Raji (cell line): Measurements from ENCODE around the gene DOLPP1.

Experiments
- POLR2A ChIP-seq: IDR thresholded peaks from 2 replicates; pipeline ENCODE4 v1.6.1; 2011; ENCODE audit warnings: low read depth, low read length, control low read depth; ENCODE audit not compliant: insufficient read depth

DOLPP1 gene

DNA sequence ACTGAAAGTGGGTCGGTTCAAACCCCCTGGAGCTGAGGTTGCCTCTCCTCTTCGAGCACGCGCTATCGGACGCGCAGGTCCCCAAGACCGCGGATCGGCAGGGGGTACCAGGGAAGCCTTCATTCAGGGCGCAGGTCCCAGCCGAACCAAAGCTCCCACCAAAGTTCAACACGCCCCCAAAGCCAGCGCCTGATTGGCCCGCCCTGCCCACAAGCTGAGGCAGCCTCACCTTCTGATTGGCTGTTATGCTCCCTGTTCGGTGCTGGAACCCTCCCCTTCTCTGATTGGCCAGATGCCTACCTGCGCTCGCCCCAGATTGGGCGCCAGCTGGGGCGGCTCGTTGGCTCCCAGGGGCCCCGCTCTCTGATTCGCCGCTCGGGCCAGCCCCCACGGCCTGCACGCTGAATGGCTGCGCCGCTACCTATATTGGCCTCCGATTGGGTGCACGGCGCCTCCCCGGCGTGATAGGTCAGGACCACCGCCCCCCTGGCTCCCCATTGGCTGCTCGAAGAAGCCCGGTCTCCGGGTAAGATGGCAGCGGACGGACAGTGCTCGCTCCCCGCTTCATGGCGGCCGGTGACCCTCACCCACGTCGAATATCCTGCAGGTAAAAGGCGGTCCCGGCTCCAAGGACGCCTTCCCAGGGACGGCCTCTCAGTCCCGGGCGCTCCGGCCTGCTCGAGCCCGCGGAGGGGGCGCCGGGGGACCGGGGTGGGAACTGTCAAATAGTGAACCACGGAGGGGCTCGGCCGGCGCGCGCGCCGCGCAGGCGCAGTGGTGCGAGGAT is at the start of gene DOLPP1:
Gene DOLPP1 (plus strand): TSS at position 511 of the 787 bp plus-strand sequence. CDS start 21 bp downstream, at position 532.
- TF ChIP-seq POLR2A: peak; percentile 84

GRCh38 chr9:129031514-129031913 is 49.4 kb upstream of the DOLPP1 start:
- TF ChIP-seq POLR2A: no peak

- no peak for TF ChIP-seq POLR2A
Measured at GRCh38 chr9:129032541-129033159, 48.3 kb upstream of the DOLPP1 start.

DNA sequence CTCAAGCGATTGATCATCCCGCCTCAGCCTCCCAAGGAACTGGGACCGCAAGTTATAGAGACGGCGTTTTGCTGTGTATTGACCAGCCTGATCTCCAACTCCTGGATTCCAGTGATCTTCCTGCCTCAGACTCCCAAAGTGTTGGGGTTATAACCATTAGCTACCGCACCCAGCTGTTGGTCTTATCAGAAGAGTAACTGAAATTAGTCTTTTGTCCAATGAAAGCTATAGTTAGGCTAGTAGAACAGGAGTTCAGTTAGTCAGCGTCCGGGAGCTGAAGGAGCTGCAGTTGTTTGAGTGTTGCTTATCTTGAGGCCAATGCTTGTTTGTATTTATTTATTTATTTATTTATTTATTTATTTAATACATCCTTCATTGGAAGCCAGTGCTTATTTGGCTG is 47.7 kb upstream of the DOLPP1 start:
- TF ChIP-seq POLR2A: no peak

- peak; percentile 85 for TF ChIP-seq POLR2A
Measured at GRCh38 chr9:129036241-129036922, 44.5 kb upstream of the DOLPP1 start, which contains the start of gene MIGA2. Gene MIGA2 (plus strand): TSS chr9:129036626. CDS start chr9:129040595, 3,969 bp downstream.

DNA sequence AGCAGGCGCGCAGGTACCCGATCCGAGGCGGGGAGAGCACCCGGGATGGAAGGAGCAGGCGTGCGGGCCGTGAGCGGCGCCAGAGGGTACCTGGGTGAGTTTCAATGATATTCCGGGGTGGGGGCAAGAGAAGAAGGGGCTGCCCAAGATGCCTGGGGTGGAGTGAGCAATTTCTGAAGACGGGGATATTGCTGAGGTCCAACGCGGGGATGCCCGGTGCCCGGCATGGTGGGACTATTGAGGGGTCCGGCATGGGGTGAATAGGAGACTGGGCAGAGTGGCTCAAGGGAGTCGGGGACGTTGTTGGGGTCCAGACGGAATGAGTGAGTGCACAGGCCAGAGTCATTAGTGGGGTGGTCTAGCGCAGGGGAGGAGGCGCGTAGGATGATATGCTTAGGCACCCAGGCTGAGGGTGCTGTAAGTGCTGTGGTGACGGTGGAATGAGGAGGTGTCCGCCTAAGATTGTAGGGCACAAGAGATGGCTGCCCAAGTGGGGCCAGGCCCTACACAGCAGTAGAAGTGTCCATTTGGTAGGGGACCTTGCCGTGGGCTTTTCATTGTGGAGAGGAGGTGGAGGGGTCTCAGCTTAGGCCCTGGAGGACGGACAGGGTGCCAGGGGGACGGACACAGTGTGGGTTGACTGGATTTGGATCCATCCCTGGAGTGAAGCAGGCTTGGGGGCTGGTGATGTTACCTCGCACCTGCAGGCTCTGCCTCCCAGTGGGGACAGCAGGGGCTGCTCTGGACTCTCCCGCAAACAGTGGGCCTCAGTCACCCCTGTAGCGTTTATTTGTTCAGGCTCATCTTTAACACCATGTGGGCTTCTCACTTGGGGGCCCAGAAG is 43.8 kb upstream of the DOLPP1 start:
- no peak for TF ChIP-seq POLR2A

- no peak for TF ChIP-seq POLR2A
Measured at GRCh38 chr9:129037767-129038098, 43.2 kb upstream of the DOLPP1 start.

DNA sequence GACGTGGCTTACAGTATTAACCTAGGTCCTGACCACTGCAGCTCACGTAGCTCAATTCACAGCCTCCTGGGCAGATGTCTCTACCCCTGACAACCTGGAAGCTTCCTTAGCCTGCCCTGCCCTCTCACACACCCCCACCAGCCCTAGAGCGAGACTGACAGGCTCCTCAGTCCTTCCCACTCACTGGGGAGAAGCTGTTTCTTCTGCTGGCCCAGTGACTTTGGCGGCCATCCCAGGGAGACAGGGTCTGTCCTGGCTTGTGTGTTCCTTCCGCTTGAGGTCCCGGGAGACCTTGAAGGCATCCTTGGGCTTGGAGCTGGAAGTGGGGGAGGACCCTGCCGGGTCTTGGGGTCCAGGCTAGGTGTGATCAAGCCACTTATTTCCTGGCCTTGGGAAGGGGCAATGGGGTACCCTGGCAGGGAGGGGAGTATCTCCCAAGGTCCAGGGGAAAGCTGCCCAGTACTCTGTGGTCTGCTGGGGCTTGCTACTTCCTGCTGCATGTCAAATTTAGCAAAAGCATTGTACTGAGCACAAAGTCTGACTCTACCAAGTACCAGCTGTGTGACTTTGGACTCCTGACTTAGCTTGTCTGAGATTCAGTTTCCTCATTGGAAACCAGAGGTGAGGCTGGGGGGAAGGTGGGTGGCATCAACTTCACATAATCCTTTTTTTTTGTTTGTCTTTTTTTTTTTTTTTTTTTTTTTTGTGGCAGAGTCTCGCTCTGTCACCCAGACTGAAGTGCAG is 42.6 kb upstream of the DOLPP1 start:
- no peak for TF ChIP-seq POLR2A

GRCh38 chr9:129040113-129040643 is 40.7 kb upstream of the DOLPP1 start:
- TF ChIP-seq POLR2A: no peak

- TF ChIP-seq POLR2A: no peak
Measured at GRCh38 chr9:129042016-129042415, 38.9 kb upstream of the DOLPP1 start.

DNA sequence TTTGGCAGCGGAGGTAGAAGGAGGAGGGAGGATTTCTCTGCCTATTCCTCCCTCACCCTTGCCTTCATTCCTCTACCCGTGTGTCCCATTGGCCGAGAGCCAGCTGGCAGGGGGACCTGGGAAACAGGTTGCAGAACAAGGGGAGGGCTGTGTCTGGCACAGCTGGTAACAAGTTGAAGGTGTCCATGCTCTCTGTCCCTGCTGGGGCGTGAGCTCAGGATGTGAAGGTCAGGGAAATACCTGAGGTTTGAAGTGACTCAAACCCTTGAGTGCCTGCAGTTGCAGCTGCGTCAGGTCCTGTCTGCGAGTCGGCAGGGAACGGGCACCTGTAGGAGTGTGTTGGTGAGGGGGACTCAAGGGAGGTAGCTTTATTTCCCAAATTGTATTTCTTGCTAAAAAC is 28.3 kb upstream of the DOLPP1 start:
- no peak for TF ChIP-seq POLR2A

GRCh38 chr9:129053020-129053419 is 27.9 kb upstream of the DOLPP1 start:
- no peak for TF ChIP-seq POLR2A

DNA sequence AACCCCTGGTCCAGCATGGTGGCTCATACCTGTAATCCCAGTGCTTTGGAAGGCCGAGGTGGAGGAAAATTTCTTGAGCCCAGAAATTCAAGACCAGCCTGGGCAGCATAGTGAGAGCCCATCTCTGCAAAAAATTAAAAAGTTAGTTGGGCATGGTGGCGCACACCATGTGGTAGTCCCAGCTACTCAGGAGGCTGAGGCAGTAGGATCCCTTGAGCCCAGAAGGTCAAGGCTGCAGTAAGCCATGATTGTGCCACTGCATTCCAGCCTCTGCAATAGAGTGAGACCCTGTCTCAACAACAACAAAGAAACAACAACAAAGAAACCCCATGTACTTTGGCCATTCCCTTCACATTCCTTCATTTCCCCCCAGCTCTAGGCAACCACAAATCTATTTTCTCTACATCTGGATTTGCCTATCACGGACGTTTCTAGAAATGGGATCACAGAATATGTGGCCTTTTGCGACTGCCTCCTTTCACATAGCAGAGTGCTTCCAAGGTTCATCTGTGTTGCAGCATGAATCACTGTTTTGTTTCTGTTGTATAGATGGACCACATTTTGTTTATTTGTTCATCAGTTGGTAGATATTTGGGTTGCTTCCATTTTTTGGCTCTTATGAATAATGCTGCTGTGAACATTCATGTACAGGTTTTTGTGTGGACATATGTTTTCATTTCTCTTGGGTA is 26.6 kb upstream of the DOLPP1 start:
- TF ChIP-seq POLR2A: no peak
